Measurements from ENCODE around the gene SLC27A4. TPM values are rescaled to one million over a fixed set of nuclear protein-coding genes. Genes with fewer than 3 reads are reported as not detected.

SLC27A4 gene
- total RNA-seq, 4 donors from 2014 or later = 4.6 to 22.7 (median 9.5) TPM

GRCh38 chr9:128394379-128395168 is 54.2 kb downstream of the SLC27A4 start:
- Histone ChIP-seq H3K27ac (no peak overlapping the region), H3K36me3 (no peaks in the 10 kb centered on the region), H3K9me3 (no peaks in the 10 kb centered on the region), H3K4me3 (no peak overlapping the region), H3K4me1 (no peaks in the 10 kb centered on the region), H3K27me3 (no peaks in the 10 kb centered on the region)
- TF ChIP-seq POLR2A (IDR thresholded peaks at IDR 0.05) = no peak
- no peak for TF ChIP-seq CTCF (IDR thresholded peaks at IDR 0.05)
- DNase-seq = no peak
- intact Hi-C loops (cut with DNase I; ENCODE audit: low total_unique reads) = no loop called here

DNA sequence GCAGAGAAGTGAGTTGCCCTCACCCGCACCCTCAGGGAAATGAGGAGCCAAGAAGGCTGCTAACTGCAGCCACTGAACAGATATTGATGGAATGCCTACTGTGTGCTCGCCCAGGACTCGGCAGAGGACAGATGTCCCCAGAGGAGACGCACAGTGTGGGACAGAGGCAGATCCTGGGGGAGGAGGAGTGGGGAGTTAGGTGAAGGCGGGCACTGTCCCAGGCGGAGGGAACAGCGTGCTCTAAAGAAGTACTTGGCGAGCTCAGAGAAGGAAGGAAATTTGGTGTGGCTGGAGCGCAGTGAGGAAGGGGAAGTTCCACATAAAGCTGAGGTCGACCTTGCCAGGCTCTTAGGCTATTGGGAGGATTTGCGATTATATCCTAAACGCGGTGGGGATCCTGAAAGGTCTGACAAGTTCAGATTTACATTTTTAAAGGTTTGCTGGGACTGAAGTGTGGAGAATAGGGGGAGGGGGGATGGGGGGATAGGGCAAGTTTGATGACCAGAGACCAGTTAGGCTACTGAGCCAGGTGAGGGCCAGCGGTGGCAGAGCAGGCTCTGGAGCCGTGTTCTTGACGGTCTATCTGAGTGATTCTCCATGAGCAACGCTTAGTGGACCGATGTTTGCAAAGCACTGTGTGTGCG is 56.8 kb downstream of the SLC27A4 start:
- Histone ChIP-seq H3K4me3 (no peak overlapping the region), H3K9me3 (no peaks in the 10 kb centered on the region), H3K27me3 (no peaks in the 10 kb centered on the region), H3K36me3 (no peaks in the 10 kb centered on the region), H3K4me1 (no peaks in the 10 kb centered on the region), H3K27ac (peak overlapping the region in 1 of 2 donors; percentile 52)
- DNase-seq = peak in 1 of 2 donors; percentile 28
- TF ChIP-seq CTCF (IDR thresholded peaks at IDR 0.05) (no peak), POLR2A (IDR thresholded peaks at IDR 0.05) (no peak)
- intact Hi-C loops (cut with DNase I; ENCODE audit: low total_unique reads) = no loop called here

GRCh38 chr9:128397831-128398230 is 57.5 kb downstream of the SLC27A4 start:
- Histone ChIP-seq H3K27me3 (no peaks in the 10 kb centered on the region), H3K27ac (peak overlapping the region in 1 of 2 donors; percentile 52), H3K9me3 (no peaks in the 10 kb centered on the region), H3K36me3 (no peaks in the 10 kb centered on the region), H3K4me1 (no peaks in the 10 kb centered on the region), H3K4me3 (no peak overlapping the region)
- no peak for TF ChIP-seq CTCF (IDR thresholded peaks at IDR 0.05)
- no peak for TF ChIP-seq POLR2A (IDR thresholded peaks at IDR 0.05)
- no peak for DNase-seq
- intact Hi-C loops (cut with DNase I; ENCODE audit: low total_unique reads) = no loop called here

DNA sequence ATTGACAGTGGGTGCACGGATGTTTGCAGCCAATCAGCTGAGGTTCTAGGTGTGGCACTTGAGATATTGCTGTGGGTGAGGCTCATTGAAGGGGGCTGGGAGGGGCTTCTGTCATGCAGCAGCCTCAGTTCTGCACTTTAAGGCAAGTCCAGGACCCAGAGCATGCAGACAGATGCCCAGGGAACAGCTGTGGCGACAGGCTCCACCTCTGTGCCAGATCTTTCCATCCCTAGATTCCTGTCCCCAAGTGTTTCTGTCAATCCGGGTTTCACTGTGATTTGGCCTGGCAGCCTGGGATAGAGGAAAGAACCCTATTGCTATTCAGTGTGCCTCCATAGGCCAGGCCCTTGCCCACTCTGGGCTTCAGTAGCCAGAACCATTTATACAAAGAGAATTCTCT is 59.5 kb downstream of the SLC27A4 start:
- Histone ChIP-seq H3K9me3 (no peaks in the 10 kb centered on the region), H3K27ac (no peak overlapping the region), H3K27me3 (no peaks in the 10 kb centered on the region), H3K4me1 (no peaks in the 10 kb centered on the region), H3K36me3 (no peaks in the 10 kb centered on the region), H3K4me3 (no peak overlapping the region)
- TF ChIP-seq CTCF (IDR thresholded peaks at IDR 0.05) (no peak), POLR2A (IDR thresholded peaks at IDR 0.05) (no peak)
- DNase-seq = no peak
- intact Hi-C loops (cut with DNase I; ENCODE audit: low total_unique reads) = no loop called here

- Histone ChIP-seq H3K36me3 (no peaks in the 10 kb centered on the region), H3K27ac (no peak overlapping the region), H3K27me3 (no peaks in the 10 kb centered on the region), H3K4me3 (no peak overlapping the region), H3K4me1 (no peaks in the 10 kb centered on the region), H3K9me3 (no peaks in the 10 kb centered on the region)
- TF ChIP-seq CTCF (IDR thresholded peaks at IDR 0.05) = no peak
- TF ChIP-seq POLR2A (IDR thresholded peaks at IDR 0.05) = no peak
- no peak for DNase-seq
- intact Hi-C loops (cut with DNase I; ENCODE audit: low total_unique reads) = no loop called here
Measured at GRCh38 chr9:128404560-128404959, 64.2 kb downstream of the SLC27A4 start.

Data from uterus (tissue), 4 donors.